ENCODE data around the gene PRG2. TPM values are rescaled to one million over a fixed set of nuclear protein-coding genes. Genes with fewer than 3 reads are reported as not detected.

Gene PRG2
- total and polyA plus RNA-seq, 9 of the 15 experiments (the other 6 are each of a cell fraction or from before 2014, with no cell fraction given) = 1.8 to 78.0 (median 26.6) TPM

GRCh38 chr11:57428643-57429042 lies 38.2 kb upstream of the PRG2 start (continued):
- TF ChIP-seq PKNOX1 (IDR thresholded peaks at IDR 0.05) (peak; percentile 36; the same call in 1 of the 2 replicates), TCF3 (CRISPR knock-in tag; IDR thresholded peaks at IDR 0.05) (0 out of 2 replicates have a peak, but pooled peaks have one; percentile 21), MITF (IDR thresholded peaks at IDR 0.05) (0 out of 2 replicates have a peak, but pooled peaks have one; percentile 56), ZEB2 (IDR thresholded peaks at IDR 0.05) (no peak), NR0B1 (IDR thresholded peaks at IDR 0.05; ENCODE audit: partially characterized antibody) (no peak), EP300 (IDR thresholded peaks at IDR 0.05; ENCODE audit: low read length) (peak; percentile 36; the same call in 1 of the 2 replicates)

- 70% methylated on average over 8 of the region's 8 CpGs for WGBS (ENCODE audit: insufficient coverage, low coverage, missing lambda C conversion rate)
- BruUV-seq (replicated peaks) = no TSS peak
- in situ Hi-C loops (cut with MboI) = no loop called here
- Histone ChIP-seq H2AFZ (ENCODE audit: low read depth, low read length) (no peak overlapping the region), H3K27ac (ENCODE audit: extremely low read depth, low read depth, low read length) (peak overlapping the region; percentile 91), H3K4me3 (no peak overlapping the region), H3K4me1 (replicated peaks in 1 of 2; ENCODE audit: control insufficient read depth in 2 of 2, insufficient read depth in 2 of 2, low read length in 2 of 2) (peaks cover 49 to 64% of the 10 kb centered on the region in 2 experiments), H3K9ac (ENCODE audit: insufficient read depth in 1 of 2, low read depth in 2 of 2, low read length in 2 of 2) (peak overlapping the region; percentile 39 to 96; a peak in 3 of 4 replicates), H4K20me1 (replicated peaks; ENCODE audit: control insufficient read depth, insufficient read depth, low read length) (peaks cover 12% of the 10 kb centered on the region; the same call in 1 of the 2 replicates), H3K79me2 (ENCODE audit: control insufficient read depth, insufficient read depth, low read length) (peaks cover 46% of the 10 kb centered on the region), H3K9me3 (replicated peaks; ENCODE audit: control insufficient read depth, insufficient read depth, low read depth, low read length) (no peaks in the 10 kb centered on the region), H3K36me3 (ENCODE audit: control insufficient read depth, insufficient read depth, low read length) (peaks cover 35% of the 10 kb centered on the region), H3K27me3 (ENCODE audit: control insufficient read depth in 2 of 2, insufficient read depth in 2 of 2, low read length in 2 of 2) (no peaks in the 10 kb centered on the region), H3K9me1 (ENCODE audit: control insufficient read depth, insufficient read depth, low read length) (peaks cover 7% of the 10 kb centered on the region), H3K4me2 (ENCODE audit: insufficient read depth, low read length) (peak overlapping the region; percentile 9)
- ATAC-seq (no peak), FAIRE-seq (no peak), DNase-seq (ENCODE audit: extremely low read depth in 1 of 4, low spot score in 3 of 4) (no peak)
- intact Hi-C loops (cut with micrococcal nuclease) = no loop called here
- CTCF ChIA-PET (ENCODE audit: low intra/inter-chr PET ratio) = no interaction called here
- TF ChIP-seq SETDB1 (IDR thresholded peaks at IDR 0.05; ENCODE audit: low read length) (no peak), ZNF184 (CRISPR knock-in tag; IDR thresholded peaks at IDR 0.05) (no peak), BRCA1 (IDR thresholded peaks at IDR 0.05) (no peak), BRCA1 (CRISPR knock-in tag; IDR thresholded peaks at IDR 0.05) (no peak), DIDO1 (tag; IDR thresholded peaks at IDR 0.05; ENCODE audit: low read depth) (no peak)
- POLR2A ChIA-PET = interaction anchor here (0.6 to 1.5 kb wide), 7 partner anchors 9 to 115 kb away, joined by 3 to 7 read pairs (median 4); no protein-coding TSS in a partner anchor
Observed at GRCh38 chr11:57427727-57428082, 37.3 kb upstream of the PRG2 start.

Data from K562 (cell line).